HG03571 (cell line): ENCODE results near the gene LONP1.
"Not testable (repeated sequence)": the region's sequence is repeated elsewhere in the genome, so short reads cannot be mapped to it uniquely, and the experiment has no call there.

Source experiments
- ATAC-seq: cut with Tn5 transposase; IDR thresholded peaks from one replicate; pipeline ENCODE4 v1.9.1; 2021; ENCODE audit not compliant: unreplicated experiment

LONP1 gene

GRCh38 chr19:5694167-5694955 lies 25.6 kb downstream of the LONP1 start:
- no peak for ATAC-seq

- no peak for ATAC-seq
Measured at GRCh38 chr19:5693195-5694166, 26.5 kb downstream of the LONP1 start.

GRCh38 chr19:5692723-5693194 lies 27.2 kb downstream of the LONP1 start:
- no peak for ATAC-seq

GRCh38 chr19:5691822-5692722 lies 27.9 kb downstream of the LONP1 start:
- ATAC-seq = no peak

- no peak for ATAC-seq
Measured at GRCh38 chr19:5690955-5691821, 28.8 kb downstream of the LONP1 start.

GRCh38 chr19:5690125-5690954 lies 29.6 kb downstream of the LONP1 start, which contains the start of gene RPL36:
Gene RPL36, plus strand, starts transcription at chr19:5690295. Its CDS starts 213 bp downstream, at chr19:5690508.
- no peak for ATAC-seq

- ATAC-seq = not testable (repeated sequence)
Measured at GRCh38 chr19:5688262-5688881, 31.6 kb downstream of the LONP1 start.

- no peak for ATAC-seq
Measured at GRCh38 chr19:5687360-5688198, 32.4 kb downstream of the LONP1 start.

- ATAC-seq = peak; percentile 36
Measured at GRCh38 chr19:5686647-5687359, 33.1 kb downstream of the LONP1 start.

GRCh38 chr19:5686326-5686646 lies 33.7 kb downstream of the LONP1 start:
- ATAC-seq = no peak

GRCh38 chr19:5684694-5685430 lies 35.1 kb downstream of the LONP1 start:
- ATAC-seq = no peak

GRCh38 chr19:5683177-5683886 lies 36.6 kb downstream of the LONP1 start:
- ATAC-seq = no peak

- ATAC-seq = no peak
Measured at GRCh38 chr19:5682107-5682482, 37.9 kb downstream of the LONP1 start.

GRCh38 chr19:5681391-5682106 lies 38.4 kb downstream of the LONP1 start:
- ATAC-seq = no peak
